Measurements from ENCODE around the gene LRRC45.

The LRRC45 gene

DNA sequence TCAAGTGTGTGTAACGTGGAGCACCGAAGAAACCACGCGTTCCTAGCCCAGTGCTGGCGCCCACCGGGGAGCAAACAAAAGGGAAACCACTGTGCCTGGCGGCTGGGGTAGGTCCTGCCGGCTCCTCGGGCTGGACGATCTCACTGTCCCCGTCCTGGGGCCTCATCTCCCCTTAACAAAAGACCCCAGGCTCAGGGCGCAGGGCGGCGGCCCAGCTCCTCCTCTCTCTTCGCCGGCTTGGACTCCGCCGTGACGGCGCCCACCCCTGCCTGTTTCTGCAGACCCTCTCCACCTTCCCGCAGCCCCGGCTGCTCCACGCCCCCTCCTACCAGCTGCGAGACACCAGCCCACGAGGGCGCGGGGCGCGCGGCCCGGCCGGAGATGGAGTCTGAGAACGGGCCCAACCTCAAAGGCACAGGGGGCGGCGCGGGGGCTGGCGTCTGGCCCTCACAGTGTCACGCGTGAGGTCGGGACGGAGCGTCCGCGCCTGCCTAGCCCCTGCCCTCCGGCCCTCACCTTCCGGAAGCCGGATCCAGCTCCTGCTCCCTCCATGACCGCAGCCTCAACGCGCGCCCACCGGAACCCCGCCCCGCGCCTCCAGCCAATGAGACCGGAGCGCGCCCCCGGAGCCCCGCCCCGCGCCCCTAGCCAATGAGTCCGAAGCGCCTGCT is 660 bp upstream of the LRRC45 start, which contains the start of gene CENPX (continued):
- TF ChIP-seq ZBTB17 (tag by site-specific recombination; IDR thresholded peaks at IDR 0.05) (peak; percentile 34; the same call in 1 of the 2 replicates), ZNF660 (tag by site-specific recombination; IDR thresholded peaks at IDR 0.05) (no peak), ZNF433 (tag by site-specific recombination; IDR thresholded peaks at IDR 0.05; ENCODE audit: low read depth) (no peak), ZNF624 (tag by site-specific recombination; IDR thresholded peaks at IDR 0.05) (no peak), ZNF529 (tag by site-specific recombination; IDR thresholded peaks at IDR 0.05; ENCODE audit: insufficient replicate concordance) (no peak), ZFHX2 (tag by site-specific recombination; conservative IDR thresholded peaks at IDR 0.05) (peak; percentile 60), ZNF140 (tag by site-specific recombination; IDR thresholded peaks at IDR 0.05) (no peak), MYNN (tag by site-specific recombination; IDR thresholded peaks at IDR 0.05; ENCODE audit: borderline replicate concordance) (0 out of 2 replicates have a peak, but pooled peaks have one; percentile 14), ZNF341 (tag by site-specific recombination; IDR thresholded peaks at IDR 0.05; ENCODE audit: low read depth) (no peak), BCL11B (tag by site-specific recombination; IDR thresholded peaks at IDR 0.05; ENCODE audit: low read depth) (peak; percentile 77; the same call in 1 of the 2 replicates), ZNF324 (tag by site-specific recombination; IDR thresholded peaks at IDR 0.05) (0 out of 2 replicates have a peak, but pooled peaks have one; percentile 64), ZBTB7A (tag by site-specific recombination; IDR thresholded peaks at IDR 0.05; ENCODE audit: low read depth) (peak; percentile 97)
- TF ChIP-seq, protein P1, sequence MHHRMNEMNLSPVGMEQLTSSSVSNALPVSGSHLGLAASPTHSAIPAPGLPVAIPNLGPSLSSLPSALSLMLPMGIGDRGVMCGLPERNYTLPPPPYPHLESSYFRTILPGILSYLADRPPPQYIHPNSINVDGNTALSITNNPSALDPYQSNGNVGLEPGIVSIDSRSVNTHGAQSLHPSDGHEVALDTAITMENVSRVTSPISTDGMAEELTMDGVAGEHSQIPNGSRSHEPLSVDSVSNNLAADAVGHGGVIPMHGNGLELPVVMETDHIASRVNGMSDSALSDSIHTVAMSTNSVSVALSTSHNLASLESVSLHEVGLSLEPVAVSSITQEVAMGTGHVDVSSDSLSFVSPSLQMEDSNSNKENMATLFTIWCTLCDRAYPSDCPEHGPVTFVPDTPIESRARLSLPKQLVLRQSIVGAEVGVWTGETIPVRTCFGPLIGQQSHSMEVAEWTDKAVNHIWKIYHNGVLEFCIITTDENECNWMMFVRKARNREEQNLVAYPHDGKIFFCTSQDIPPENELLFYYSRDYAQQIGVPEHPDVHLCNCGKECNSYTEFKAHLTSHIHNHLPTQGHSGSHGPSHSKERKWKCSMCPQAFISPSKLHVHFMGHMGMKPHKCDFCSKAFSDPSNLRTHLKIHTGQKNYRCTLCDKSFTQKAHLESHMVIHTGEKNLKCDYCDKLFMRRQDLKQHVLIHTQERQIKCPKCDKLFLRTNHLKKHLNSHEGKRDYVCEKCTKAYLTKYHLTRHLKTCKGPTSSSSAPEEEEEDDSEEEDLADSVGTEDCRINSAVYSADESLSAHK (tag by site-specific recombination; IDR thresholded peaks at IDR 0.05), result peak; percentile 43; the same call in 1 of the 2 replicates
- TF ChIP-seq, protein P2, sequence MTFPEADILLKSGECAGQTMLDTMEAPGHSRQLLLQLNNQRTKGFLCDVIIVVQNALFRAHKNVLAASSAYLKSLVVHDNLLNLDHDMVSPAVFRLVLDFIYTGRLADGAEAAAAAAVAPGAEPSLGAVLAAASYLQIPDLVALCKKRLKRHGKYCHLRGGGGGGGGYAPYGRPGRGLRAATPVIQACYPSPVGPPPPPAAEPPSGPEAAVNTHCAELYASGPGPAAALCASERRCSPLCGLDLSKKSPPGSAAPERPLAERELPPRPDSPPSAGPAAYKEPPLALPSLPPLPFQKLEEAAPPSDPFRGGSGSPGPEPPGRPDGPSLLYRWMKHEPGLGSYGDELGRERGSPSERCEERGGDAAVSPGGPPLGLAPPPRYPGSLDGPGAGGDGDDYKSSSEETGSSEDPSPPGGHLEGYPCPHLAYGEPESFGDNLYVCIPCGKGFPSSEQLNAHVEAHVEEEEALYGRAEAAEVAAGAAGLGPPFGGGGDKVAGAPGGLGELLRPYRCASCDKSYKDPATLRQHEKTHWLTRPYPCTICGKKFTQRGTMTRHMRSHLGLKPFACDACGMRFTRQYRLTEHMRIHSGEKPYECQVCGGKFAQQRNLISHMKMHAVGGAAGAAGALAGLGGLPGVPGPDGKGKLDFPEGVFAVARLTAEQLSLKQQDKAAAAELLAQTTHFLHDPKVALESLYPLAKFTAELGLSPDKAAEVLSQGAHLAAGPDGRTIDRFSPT (tag by site-specific recombination; IDR thresholded peaks at IDR 0.05), result peak; percentile 76
- TF ChIP-seq, protein P3, sequence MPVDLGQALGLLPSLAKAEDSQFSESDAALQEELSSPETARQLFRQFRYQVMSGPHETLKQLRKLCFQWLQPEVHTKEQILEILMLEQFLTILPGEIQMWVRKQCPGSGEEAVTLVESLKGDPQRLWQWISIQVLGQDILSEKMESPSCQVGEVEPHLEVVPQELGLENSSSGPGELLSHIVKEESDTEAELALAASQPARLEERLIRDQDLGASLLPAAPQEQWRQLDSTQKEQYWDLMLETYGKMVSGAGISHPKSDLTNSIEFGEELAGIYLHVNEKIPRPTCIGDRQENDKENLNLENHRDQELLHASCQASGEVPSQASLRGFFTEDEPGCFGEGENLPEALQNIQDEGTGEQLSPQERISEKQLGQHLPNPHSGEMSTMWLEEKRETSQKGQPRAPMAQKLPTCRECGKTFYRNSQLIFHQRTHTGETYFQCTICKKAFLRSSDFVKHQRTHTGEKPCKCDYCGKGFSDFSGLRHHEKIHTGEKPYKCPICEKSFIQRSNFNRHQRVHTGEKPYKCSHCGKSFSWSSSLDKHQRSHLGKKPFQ (tag by site-specific recombination; IDR thresholded peaks at IDR 0.05), result no peak
- TF ChIP-seq, protein P4, sequence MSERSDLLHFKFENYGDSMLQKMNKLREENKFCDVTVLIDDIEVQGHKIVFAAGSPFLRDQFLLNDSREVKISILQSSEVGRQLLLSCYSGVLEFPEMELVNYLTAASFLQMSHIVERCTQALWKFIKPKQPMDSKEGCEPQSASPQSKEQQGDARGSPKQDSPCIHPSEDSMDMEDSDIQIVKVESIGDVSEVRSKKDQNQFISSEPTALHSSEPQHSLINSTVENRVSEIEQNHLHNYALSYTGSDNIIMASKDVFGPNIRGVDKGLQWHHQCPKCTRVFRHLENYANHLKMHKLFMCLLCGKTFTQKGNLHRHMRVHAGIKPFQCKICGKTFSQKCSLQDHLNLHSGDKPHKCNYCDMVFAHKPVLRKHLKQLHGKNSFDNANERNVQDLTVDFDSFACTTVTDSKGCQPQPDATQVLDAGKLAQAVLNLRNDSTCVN (tag by site-specific recombination; optimal IDR thresholded peaks at IDR 0.05), result peak; percentile 93
- TF ChIP-seq, protein P5, sequence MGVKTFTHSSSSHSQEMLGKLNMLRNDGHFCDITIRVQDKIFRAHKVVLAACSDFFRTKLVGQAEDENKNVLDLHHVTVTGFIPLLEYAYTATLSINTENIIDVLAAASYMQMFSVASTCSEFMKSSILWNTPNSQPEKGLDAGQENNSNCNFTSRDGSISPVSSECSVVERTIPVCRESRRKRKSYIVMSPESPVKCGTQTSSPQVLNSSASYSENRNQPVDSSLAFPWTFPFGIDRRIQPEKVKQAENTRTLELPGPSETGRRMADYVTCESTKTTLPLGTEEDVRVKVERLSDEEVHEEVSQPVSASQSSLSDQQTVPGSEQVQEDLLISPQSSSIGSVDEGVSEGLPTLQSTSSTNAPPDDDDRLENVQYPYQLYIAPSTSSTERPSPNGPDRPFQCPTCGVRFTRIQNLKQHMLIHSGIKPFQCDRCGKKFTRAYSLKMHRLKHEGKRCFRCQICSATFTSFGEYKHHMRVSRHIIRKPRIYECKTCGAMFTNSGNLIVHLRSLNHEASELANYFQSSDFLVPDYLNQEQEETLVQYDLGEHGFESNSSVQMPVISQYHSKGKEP (tag by site-specific recombination; IDR thresholded peaks at IDR 0.05), result no peak
- TF ChIP-seq, protein P6, sequence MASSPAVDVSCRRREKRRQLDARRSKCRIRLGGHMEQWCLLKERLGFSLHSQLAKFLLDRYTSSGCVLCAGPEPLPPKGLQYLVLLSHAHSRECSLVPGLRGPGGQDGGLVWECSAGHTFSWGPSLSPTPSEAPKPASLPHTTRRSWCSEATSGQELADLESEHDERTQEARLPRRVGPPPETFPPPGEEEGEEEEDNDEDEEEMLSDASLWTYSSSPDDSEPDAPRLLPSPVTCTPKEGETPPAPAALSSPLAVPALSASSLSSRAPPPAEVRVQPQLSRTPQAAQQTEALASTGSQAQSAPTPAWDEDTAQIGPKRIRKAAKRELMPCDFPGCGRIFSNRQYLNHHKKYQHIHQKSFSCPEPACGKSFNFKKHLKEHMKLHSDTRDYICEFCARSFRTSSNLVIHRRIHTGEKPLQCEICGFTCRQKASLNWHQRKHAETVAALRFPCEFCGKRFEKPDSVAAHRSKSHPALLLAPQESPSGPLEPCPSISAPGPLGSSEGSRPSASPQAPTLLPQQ (tag by site-specific recombination; IDR thresholded peaks at IDR 0.05), result no peak
- TF ChIP-seq, protein P7, sequence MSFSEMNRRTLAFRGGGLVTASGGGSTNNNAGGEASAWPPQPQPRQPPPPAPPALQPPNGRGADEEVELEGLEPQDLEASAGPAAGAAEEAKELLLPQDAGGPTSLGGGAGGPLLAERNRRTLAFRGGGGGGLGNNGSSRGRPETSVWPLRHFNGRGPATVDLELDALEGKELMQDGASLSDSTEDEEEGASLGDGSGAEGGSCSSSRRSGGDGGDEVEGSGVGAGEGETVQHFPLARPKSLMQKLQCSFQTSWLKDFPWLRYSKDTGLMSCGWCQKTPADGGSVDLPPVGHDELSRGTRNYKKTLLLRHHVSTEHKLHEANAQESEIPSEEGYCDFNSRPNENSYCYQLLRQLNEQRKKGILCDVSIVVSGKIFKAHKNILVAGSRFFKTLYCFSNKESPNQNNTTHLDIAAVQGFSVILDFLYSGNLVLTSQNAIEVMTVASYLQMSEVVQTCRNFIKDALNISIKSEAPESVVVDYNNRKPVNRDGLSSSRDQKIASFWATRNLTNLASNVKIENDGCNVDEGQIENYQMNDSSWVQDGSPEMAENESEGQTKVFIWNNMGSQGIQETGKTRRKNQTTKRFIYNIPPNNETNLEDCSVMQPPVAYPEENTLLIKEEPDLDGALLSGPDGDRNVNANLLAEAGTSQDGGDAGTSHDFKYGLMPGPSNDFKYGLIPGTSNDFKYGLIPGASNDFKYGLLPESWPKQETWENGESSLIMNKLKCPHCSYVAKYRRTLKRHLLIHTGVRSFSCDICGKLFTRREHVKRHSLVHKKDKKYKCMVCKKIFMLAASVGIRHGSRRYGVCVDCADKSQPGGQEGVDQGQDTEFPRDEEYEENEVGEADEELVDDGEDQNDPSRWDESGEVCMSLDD (tag by site-specific recombination; IDR thresholded peaks at IDR 0.05), result peak; percentile 53; the same call in 1 of the 2 replicates
- TF ChIP-seq, protein P8, sequence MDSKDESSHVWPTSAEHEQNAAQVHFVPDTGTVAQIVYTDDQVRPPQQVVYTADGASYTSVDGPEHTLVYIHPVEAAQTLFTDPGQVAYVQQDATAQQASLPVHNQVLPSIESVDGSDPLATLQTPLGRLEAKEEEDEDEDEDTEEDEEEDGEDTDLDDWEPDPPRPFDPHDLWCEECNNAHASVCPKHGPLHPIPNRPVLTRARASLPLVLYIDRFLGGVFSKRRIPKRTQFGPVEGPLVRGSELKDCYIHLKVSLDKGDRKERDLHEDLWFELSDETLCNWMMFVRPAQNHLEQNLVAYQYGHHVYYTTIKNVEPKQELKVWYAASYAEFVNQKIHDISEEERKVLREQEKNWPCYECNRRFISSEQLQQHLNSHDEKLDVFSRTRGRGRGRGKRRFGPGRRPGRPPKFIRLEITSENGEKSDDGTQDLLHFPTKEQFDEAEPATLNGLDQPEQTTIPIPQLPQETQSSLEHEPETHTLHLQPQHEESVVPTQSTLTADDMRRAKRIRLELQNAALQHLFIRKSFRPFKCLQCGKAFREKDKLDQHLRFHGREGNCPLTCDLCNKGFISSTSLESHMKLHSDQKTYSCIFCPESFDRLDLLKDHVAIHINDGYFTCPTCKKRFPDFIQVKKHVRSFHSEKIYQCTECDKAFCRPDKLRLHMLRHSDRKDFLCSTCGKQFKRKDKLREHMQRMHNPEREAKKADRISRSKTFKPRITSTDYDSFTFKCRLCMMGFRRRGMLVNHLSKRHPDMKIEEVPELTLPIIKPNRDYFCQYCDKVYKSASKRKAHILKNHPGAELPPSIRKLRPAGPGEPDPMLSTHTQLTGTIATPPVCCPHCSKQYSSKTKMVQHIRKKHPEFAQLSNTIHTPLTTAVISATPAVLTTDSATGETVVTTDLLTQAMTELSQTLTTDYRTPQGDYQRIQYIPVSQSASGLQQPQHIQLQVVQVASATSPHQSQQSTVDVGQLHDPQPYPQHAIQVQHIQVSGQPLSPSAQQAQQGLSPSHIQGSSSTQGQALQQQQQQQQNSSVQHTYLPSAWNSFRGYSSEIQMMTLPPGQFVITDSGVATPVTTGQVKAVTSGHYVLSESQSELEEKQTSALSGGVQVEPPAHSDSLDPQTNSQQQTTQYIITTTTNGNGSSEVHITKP (tag by site-specific recombination; IDR thresholded peaks at IDR 0.05), result peak; percentile 98

All from HEK293 (cell line).